RKO (cell line): ENCODE measurements around the gene GPD1.
A peak's percentile ranks its signal among the peaks of the same experiment; 100 is the strongest.

Experiments used
- DNase-seq: peaks from one replicate; pipeline ENCODE4 v3.0.0-alpha.2; 2016; ENCODE audit warnings: low spot score

Gene GPD1

GRCh38 chr12:50103767-50104321 is at the start of gene GPD1:
Gene GPD1 (plus strand): TSS chr12:50104008. CDS start chr12:50104051, 43 bp downstream.
- no peak for DNase-seq

GRCh38 chr12:50055831-50056638 is 47.8 kb upstream of the GPD1 start:
- peak; percentile 69 for DNase-seq

GRCh38 chr12:50056639-50056976 is 47.2 kb upstream of the GPD1 start:
- DNase-seq: no peak

- DNase-seq: peak; percentile 73
Observed at GRCh38 chr12:50057000-50057841, 46.6 kb upstream of the GPD1 start, which contains the start of gene ASIC1. Gene ASIC1 (plus strand): TSS chr12:50057596. CDS start chr12:50058767, 1,171 bp downstream.

GRCh38 chr12:50057896-50058670 is 45.7 kb upstream of the GPD1 start:
- no peak for DNase-seq

- no peak for DNase-seq
Observed at GRCh38 chr12:50058743-50059312, 45.0 kb upstream of the GPD1 start.

- DNase-seq: no peak
Observed at GRCh38 chr12:50059440-50060119, 44.2 kb upstream of the GPD1 start.

GRCh38 chr12:50060120-50060468 is 43.7 kb upstream of the GPD1 start:
- DNase-seq: no peak

GRCh38 chr12:50061171-50061570 is 42.6 kb upstream of the GPD1 start:
- no peak for DNase-seq

- no peak for DNase-seq
Observed at GRCh38 chr12:50061946-50062686, 41.7 kb upstream of the GPD1 start.

GRCh38 chr12:50062728-50063460 is 40.9 kb upstream of the GPD1 start:
- DNase-seq: no peak

GRCh38 chr12:50065726-50066310 is 38.0 kb upstream of the GPD1 start:
- no peak for DNase-seq

GRCh38 chr12:50066402-50066801 is 37.4 kb upstream of the GPD1 start:
- peak; percentile 55 for DNase-seq

GRCh38 chr12:50069069-50069468 is 34.7 kb upstream of the GPD1 start:
- DNase-seq: no peak

- DNase-seq: no peak
Observed at GRCh38 chr12:50069539-50069938, 34.3 kb upstream of the GPD1 start.

- DNase-seq: peak; percentile 84
Observed at GRCh38 chr12:50070314-50071060, 33.3 kb upstream of the GPD1 start.

- no peak for DNase-seq
Observed at GRCh38 chr12:50072198-50072907, 31.5 kb upstream of the GPD1 start.

GRCh38 chr12:50073206-50073605 is 30.6 kb upstream of the GPD1 start:
- no peak for DNase-seq
